ENCODE results near the gene SNTA1.

DNA sequence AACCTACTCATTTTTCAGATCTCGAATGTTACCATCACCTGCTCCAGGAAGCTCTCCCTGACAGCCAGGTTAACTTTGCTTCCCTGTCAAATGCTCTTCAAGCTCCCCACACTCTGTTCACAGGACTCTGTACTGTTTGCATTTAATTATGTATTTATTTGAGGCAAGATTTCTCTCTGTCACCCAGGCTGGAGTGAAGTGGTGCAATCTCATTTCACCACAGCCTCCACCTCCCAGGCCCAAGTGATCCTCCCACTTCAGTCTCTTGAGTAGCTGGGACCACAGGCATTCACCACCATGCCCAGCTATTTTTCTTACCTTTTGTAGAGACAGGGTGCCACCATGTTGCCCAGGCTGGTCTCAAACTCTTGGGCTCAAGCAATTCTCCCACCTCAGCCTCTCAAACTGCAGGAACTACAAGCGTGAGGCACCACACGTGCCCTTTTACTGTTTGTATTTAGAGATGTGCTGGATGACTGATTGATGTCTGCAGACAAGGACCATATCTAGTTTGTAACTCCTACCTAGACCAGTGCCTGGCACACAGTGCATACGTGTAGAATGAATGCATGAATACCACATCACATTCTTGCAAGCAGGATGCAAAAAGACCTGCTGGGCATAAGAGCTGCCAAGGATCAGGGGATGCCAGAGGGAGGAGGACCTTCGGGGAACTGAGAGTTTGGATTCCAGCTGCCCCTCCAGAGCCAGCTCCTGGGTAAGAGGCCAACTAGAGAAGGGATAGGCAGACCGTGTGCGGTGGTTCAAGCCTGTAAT lies 30.7 kb upstream of the SNTA1 start:
- TF ChIP-seq, protein P1, sequence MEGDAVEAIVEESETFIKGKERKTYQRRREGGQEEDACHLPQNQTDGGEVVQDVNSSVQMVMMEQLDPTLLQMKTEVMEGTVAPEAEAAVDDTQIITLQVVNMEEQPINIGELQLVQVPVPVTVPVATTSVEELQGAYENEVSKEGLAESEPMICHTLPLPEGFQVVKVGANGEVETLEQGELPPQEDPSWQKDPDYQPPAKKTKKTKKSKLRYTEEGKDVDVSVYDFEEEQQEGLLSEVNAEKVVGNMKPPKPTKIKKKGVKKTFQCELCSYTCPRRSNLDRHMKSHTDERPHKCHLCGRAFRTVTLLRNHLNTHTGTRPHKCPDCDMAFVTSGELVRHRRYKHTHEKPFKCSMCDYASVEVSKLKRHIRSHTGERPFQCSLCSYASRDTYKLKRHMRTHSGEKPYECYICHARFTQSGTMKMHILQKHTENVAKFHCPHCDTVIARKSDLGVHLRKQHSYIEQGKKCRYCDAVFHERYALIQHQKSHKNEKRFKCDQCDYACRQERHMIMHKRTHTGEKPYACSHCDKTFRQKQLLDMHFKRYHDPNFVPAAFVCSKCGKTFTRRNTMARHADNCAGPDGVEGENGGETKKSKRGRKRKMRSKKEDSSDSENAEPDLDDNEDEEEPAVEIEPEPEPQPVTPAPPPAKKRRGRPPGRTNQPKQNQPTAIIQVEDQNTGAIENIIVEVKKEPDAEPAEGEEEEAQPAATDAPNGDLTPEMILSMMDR (IDR thresholded peaks at IDR 0.05), result no peak
- no peak for TF ChIP-seq POLR2A (IDR thresholded peaks at IDR 0.05)
